ENCODE results near the gene GRPEL1.

The GRPEL1 gene

DNA sequence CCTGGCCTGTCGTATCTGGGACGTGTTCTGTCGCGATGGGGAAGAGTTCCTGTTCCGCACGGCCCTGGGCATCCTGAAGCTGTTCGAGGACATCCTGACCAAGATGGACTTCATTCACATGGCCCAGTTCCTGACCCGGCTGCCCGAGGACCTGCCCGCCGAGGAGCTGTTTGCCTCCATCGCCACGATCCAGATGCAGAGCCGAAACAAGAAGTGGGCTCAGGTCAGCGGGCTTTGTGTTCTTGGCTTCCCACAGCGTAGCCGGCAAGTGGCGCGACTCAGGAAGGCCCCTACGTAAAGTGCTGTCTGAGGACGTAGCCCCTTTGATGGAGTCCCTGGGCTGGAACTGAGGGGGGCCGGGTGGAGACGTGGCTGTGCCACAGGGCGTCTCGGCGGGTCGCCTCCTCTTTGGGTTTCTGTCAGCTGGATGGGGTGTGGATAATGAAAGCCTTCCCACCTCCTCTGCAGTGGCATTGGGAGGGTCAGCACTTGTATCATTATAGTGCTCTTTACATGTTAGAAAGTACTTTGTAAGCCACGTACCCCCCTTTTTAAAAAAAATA is 42.7 kb downstream of the GRPEL1 start:
- Histone ChIP-seq H3K36me3 (ENCODE audit: control insufficient read depth, insufficient read depth, low read length) (peaks cover 43% of the 10 kb centered on the region), H3K4me1 (ENCODE audit: control insufficient read depth, insufficient read depth, low read length) (peaks cover 3% of the 10 kb centered on the region), H3K9me3 (ENCODE audit: control insufficient read depth, insufficient read depth, low read length) (no peaks in the 10 kb centered on the region)

DNA sequence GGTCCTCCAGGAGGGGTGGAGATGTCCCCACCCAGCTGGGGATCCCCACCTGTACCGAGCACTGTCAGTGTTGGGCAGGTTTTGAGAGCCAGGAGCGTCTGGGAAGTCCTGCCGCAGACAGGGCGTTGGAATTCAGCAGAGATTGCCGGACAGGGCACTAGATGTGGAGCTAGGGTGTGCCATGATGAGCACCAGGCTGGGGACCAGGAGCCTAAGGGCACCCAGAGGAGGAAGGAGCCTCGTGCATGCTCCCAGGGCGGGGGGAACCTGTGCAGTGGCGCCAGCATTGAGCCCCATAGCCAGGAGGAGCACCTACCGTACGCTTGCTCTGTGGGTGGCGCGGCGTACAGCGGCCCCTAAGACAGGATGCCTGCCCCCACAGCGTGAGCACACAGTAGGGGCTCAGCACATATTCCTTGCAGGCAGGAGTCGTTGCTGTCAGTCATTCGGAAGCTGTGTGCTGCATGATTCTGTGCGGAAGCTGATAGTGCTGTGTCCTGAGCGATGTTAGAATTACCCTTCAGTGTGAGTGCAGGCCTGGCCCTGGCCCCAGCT is 43.5 kb downstream of the GRPEL1 start:
- Histone ChIP-seq H3K9ac (ENCODE audit: low read depth, low read length) (no peak overlapping the region), H3K4me1 (ENCODE audit: control insufficient read depth, insufficient read depth, low read length) (peaks cover 3% of the 10 kb centered on the region), H3K4me3 (ENCODE audit: low read depth, low read length) (no peak overlapping the region), H3K36me3 (ENCODE audit: control insufficient read depth, insufficient read depth, low read length) (peaks cover 41% of the 10 kb centered on the region), H3K27me3 (ENCODE audit: control insufficient read depth, insufficient read depth, low read length) (no peaks in the 10 kb centered on the region), H3K9me3 (ENCODE audit: control insufficient read depth, insufficient read depth, low read length) (no peaks in the 10 kb centered on the region)

More for the DNA sequence above, 42.7 kb downstream of the GRPEL1 start:
- Histone ChIP-seq H3K27me3 (ENCODE audit: control insufficient read depth, insufficient read depth, low read length) (no peaks in the 10 kb centered on the region), H3K9ac (ENCODE audit: low read depth, low read length) (no peak overlapping the region), H3K4me3 (ENCODE audit: low read depth, low read length) (no peak overlapping the region)

DNA sequence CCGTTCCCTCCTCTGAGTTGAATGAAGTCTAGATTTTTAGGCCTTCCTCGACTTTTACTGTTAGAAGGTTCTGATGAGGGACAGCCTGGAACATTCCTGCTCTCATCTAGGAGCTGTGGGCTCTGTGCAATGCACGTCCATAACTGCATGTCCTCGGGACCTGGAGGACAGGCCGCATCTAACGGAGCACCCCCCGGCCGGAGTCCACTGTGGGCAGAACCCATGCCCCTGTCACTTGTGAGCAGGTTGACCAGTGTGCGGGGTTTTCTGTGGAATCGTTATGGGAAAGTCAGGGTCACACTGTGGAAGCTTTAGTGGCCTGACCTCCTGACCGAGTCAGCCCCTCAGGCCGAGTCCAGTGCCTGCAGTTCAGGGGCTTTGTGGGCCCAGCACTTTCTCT is 44.0 kb downstream of the GRPEL1 start:
- Histone ChIP-seq H3K9ac (ENCODE audit: low read depth, low read length) (no peak overlapping the region), H3K9me3 (ENCODE audit: control insufficient read depth, insufficient read depth, low read length) (no peaks in the 10 kb centered on the region), H3K4me3 (ENCODE audit: low read depth, low read length) (no peak overlapping the region), H3K4me1 (ENCODE audit: control insufficient read depth, insufficient read depth, low read length) (peaks cover 3% of the 10 kb centered on the region), H3K36me3 (ENCODE audit: control insufficient read depth, insufficient read depth, low read length) (peaks cover 41% of the 10 kb centered on the region), H3K27me3 (ENCODE audit: control insufficient read depth, insufficient read depth, low read length) (no peaks in the 10 kb centered on the region)

DNA sequence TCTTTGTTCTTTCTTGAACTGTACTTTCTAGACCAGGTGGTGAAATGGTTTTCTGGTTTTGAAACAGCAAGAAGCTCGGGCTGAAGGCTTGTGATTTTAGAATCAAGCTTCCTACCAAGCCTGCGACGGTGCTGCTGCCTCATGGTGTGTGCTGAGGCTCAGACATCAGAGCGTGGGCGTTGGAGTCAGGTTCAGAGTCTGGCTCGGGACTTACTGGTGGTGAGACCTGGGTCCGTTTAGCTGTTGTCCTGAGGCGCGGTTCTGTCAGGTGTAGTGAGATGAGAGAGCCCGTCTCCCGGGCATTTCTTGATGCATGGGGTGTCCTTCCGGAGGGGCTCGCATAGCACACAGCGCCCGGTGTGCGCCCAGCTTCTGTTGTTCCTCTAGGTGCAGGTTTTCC is 44.4 kb downstream of the GRPEL1 start:
- Histone ChIP-seq H3K27me3 (ENCODE audit: control insufficient read depth, insufficient read depth, low read length) (no peaks in the 10 kb centered on the region), H3K4me1 (ENCODE audit: control insufficient read depth, insufficient read depth, low read length) (peaks cover 3% of the 10 kb centered on the region), H3K9ac (ENCODE audit: low read depth, low read length) (no peak overlapping the region), H3K9me3 (ENCODE audit: control insufficient read depth, insufficient read depth, low read length) (no peaks in the 10 kb centered on the region), H3K4me3 (ENCODE audit: low read depth, low read length) (no peak overlapping the region), H3K36me3 (ENCODE audit: control insufficient read depth, insufficient read depth, low read length) (peaks cover 41% of the 10 kb centered on the region)

DNA sequence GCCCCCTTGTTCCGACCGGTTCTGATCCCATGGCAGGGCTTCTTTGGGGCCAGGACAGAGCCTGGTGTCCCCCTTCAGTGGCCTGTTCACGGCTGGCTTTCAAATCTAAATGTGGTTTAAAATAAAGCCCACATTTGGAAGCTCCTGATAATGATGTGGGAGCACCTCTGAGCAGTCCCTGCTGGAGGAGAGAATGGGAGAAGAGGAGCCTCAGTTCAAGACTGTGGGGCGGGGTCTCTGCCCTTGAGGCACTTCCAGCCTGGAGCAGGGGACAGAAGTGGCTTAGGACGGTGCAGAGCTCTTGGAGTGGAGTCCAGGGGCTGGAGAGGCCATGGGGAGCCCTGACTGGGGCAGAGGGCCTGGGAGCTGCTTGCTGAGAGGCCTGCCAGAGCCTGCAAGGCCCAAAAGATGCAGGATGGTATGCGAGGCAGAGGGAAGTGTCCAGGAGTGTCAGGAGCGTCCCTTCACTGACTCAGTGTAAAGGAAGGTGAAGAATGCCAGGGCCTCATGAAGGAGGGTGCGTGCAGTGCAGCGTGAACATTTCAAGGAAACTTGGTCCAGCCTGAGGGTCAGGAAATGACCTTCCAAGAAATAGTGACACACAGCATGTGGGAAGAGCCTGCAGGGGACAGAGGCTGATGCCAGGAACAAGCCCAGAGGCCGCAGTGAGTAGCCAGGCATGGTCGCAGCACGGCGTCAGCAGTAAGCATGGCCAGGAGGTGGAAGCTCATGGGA is 45.8 kb downstream of the GRPEL1 start:
- H3K4me1 ChIP-seq (ENCODE audit: control insufficient read depth, insufficient read depth, low read length): peaks cover 3% of the 10 kb centered on the region
- H3K9me3 ChIP-seq (ENCODE audit: control insufficient read depth, insufficient read depth, low read length): no peaks in the 10 kb centered on the region
- H3K36me3 ChIP-seq (ENCODE audit: control insufficient read depth, insufficient read depth, low read length): peaks cover 41% of the 10 kb centered on the region
- H3K9ac ChIP-seq (ENCODE audit: low read depth, low read length): no peak overlapping the region
- no peak overlapping the region for H3K4me3 ChIP-seq (ENCODE audit: low read depth, low read length)
- no peaks in the 10 kb centered on the region for H3K27me3 ChIP-seq (ENCODE audit: control insufficient read depth, insufficient read depth, low read length)

DNA sequence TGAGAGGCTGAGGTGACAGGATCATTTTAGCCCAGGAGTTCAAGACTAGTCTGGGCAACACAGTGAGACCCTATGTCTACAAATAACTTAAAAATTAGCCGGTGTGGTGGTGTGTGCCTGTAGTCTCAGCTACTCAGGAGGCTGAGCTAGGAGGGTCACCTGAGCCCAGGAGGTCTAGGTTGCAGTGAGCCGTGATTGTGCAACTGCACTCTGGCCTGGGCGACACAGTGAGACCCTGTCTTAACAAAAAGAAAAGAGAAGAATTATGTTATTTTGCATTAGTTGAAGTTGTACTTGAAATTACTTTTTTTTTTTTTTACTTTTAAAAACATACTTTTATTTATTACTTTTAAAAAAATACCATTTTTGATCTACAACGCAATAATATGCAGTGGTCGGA is 46.5 kb downstream of the GRPEL1 start:
- Histone ChIP-seq H3K36me3 (ENCODE audit: control insufficient read depth, insufficient read depth, low read length) (peaks cover 44% of the 10 kb centered on the region), H3K9me3 (ENCODE audit: control insufficient read depth, insufficient read depth, low read length) (no peaks in the 10 kb centered on the region), H3K4me3 (ENCODE audit: low read depth, low read length) (no peak overlapping the region), H3K4me1 (ENCODE audit: control insufficient read depth, insufficient read depth, low read length) (peaks cover 3% of the 10 kb centered on the region), H3K27me3 (ENCODE audit: control insufficient read depth, insufficient read depth, low read length) (no peaks in the 10 kb centered on the region), H3K9ac (ENCODE audit: low read depth, low read length) (no peak overlapping the region)

DNA sequence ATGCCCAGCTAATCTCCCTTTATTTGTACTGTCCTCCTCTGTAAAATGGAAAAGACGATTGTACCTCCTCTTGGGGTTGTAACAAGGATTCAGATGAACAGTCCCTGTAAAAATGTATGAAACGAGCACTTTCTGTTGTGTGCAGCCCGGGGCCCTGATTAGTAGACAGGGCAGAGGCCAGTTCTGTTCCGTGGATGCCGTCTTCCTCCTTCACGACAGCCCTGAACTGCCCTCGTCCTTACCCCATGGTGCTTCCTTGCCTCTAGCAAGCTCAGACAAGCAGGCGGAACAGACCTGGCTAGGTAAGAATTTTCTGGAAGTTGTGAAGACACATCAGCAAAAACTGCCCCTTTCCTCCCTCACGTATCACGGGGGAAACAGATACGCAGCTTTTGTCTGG is 47.0 kb downstream of the GRPEL1 start:
- peaks cover 47% of the 10 kb centered on the region for H3K36me3 ChIP-seq (ENCODE audit: control insufficient read depth, insufficient read depth, low read length)
- peaks cover 3% of the 10 kb centered on the region for H3K4me1 ChIP-seq (ENCODE audit: control insufficient read depth, insufficient read depth, low read length)
- H3K9ac ChIP-seq (ENCODE audit: low read depth, low read length): no peak overlapping the region
- H3K4me3 ChIP-seq (ENCODE audit: low read depth, low read length): no peak overlapping the region
- no peaks in the 10 kb centered on the region for H3K27me3 ChIP-seq (ENCODE audit: control insufficient read depth, insufficient read depth, low read length)
- no peaks in the 10 kb centered on the region for H3K9me3 ChIP-seq (ENCODE audit: control insufficient read depth, insufficient read depth, low read length)

DNA sequence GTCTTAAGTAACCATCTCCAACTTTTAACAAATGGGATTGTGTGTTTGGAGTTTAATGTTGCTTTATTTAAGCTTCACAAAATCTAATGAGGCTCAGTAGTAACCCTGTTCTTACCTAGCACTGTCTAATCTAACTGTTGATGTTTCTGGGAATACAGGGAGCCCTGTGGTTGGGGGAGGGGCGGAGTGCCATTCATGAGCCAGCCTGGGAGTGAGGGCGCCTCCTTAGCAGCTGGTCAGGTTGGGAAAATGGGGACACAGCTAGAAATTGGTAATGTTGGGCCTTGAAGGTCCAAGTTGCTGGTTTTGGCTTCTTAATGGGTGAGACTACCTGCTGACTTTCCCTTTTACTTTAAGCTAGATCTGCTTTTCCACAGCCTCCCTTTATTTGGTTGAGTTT is 47.6 kb downstream of the GRPEL1 start:
- Histone ChIP-seq H3K9ac (ENCODE audit: low read depth, low read length) (no peak overlapping the region), H3K9me3 (ENCODE audit: control insufficient read depth, insufficient read depth, low read length) (no peaks in the 10 kb centered on the region), H3K4me1 (ENCODE audit: control insufficient read depth, insufficient read depth, low read length) (peaks cover 3% of the 10 kb centered on the region), H3K4me3 (ENCODE audit: low read depth, low read length) (no peak overlapping the region), H3K36me3 (ENCODE audit: control insufficient read depth, insufficient read depth, low read length) (peaks cover 50% of the 10 kb centered on the region), H3K27me3 (ENCODE audit: control insufficient read depth, insufficient read depth, low read length) (no peaks in the 10 kb centered on the region)

DNA sequence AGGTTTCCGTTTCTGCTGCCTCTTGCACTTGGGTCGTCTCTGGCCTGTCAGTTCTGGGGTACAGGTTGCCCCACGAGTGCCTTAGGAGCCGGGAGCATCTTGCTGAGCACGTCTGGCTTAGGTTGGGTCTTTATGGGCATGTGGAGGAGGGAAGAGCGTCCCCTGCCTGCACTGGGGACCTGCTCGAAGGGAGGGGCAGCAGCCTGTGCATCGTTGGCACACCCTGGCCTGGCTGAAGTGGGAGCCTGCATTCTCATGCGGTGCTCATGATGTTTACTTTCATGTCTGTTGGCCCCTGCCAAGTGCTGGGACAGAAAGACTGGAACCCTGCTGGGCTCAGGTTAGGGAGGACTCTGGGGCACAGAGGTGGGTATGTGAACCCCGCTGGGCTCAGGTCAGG is 48.5 kb downstream of the GRPEL1 start:
- Histone ChIP-seq H3K36me3 (ENCODE audit: control insufficient read depth, insufficient read depth, low read length) (peaks cover 51% of the 10 kb centered on the region), H3K9ac (ENCODE audit: low read depth, low read length) (no peak overlapping the region), H3K9me3 (ENCODE audit: control insufficient read depth, insufficient read depth, low read length) (no peaks in the 10 kb centered on the region), H3K27me3 (ENCODE audit: control insufficient read depth, insufficient read depth, low read length) (no peaks in the 10 kb centered on the region), H3K4me3 (ENCODE audit: low read depth, low read length) (no peak overlapping the region), H3K4me1 (ENCODE audit: control insufficient read depth, insufficient read depth, low read length) (peaks cover 3% of the 10 kb centered on the region)

DNA sequence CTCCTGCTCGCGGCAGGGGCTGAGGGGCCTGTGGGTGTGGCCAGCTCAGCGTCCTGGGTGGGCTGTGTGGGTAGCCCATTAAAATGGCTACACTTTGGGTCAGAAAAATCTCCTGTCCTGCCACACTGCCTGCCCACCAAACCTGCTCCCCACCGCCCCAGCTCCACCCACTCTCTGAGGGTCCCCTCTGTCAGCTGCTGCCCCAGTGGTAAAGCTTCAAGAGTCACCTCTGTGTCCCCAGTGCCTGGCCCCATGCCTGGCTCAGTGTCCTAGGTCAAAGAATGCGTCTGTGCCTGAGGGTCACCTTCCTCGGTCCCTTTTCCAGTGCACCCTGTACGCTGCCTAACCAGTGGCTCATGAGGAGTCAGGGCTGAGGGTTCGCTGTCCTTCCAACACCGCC is 49.6 kb downstream of the GRPEL1 start:
- peaks cover 3% of the 10 kb centered on the region for H3K4me1 ChIP-seq (ENCODE audit: control insufficient read depth, insufficient read depth, low read length)
- no peaks in the 10 kb centered on the region for H3K9me3 ChIP-seq (ENCODE audit: control insufficient read depth, insufficient read depth, low read length)
- no peaks in the 10 kb centered on the region for H3K27me3 ChIP-seq (ENCODE audit: control insufficient read depth, insufficient read depth, low read length)
- H3K36me3 ChIP-seq (ENCODE audit: control insufficient read depth, insufficient read depth, low read length): peaks cover 45% of the 10 kb centered on the region
- H3K9ac ChIP-seq (ENCODE audit: low read depth, low read length): no peak overlapping the region
- no peak overlapping the region for H3K4me3 ChIP-seq (ENCODE audit: low read depth, low read length)

DNA sequence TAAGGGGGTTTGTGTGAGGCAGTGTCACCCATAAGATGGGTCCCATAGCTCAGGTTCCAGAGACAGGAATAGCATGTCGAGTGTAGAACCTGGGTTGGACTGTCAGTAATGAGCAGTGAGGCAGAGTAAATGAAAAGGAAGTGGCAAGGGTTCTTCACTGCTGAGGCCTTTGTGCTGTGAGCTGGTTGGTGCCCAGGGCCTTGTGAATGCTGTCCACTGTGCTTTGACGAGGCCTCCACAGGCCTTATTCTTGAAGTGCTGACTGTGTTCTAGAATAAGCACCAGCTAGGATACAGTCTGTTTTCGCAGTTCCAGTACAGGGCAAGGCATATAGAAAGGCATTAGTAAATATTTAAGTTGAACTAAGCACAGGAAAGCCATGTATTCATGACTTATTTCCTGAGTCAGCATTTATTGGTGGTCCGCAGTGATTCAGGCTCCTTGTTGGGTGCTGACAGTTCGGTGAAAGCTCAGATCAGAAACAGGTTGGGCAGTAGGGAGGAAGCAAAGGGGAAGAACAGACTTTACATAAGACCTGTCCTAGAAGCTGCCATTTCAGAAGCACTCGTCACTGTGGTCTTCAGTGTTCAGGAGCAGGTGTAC is 50.3 kb downstream of the GRPEL1 start:
- Histone ChIP-seq H3K9ac (ENCODE audit: low read depth, low read length) (no peak overlapping the region), H3K4me1 (ENCODE audit: control insufficient read depth, insufficient read depth, low read length) (peaks cover 3% of the 10 kb centered on the region), H3K27me3 (ENCODE audit: control insufficient read depth, insufficient read depth, low read length) (no peaks in the 10 kb centered on the region), H3K9me3 (ENCODE audit: control insufficient read depth, insufficient read depth, low read length) (no peaks in the 10 kb centered on the region), H3K4me3 (ENCODE audit: low read depth, low read length) (no peak overlapping the region), H3K36me3 (ENCODE audit: control insufficient read depth, insufficient read depth, low read length) (peaks cover 47% of the 10 kb centered on the region)

DNA sequence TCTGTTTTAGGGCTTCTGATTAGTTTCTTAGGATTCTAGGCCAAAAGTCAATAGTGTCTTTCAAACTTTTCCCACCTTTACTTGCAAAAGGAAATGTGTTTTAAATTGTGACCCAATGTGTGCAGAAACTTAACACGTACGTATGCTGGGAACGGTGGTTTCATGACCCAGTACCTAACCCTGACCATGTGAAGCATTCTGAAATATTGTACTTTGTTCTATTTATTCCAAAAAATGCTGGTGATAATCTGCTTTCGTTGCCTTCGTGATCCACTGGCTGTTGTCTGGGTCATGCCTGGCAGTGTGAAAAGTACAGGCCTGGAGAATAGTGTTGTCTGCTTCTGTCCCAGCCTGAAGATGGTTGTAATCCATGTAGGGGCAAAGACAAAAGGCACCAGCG is 51.4 kb downstream of the GRPEL1 start:
- Histone ChIP-seq H3K27me3 (ENCODE audit: control insufficient read depth, insufficient read depth, low read length) (no peaks in the 10 kb centered on the region), H3K36me3 (ENCODE audit: control insufficient read depth, insufficient read depth, low read length) (peaks cover 45% of the 10 kb centered on the region), H3K4me1 (ENCODE audit: control insufficient read depth, insufficient read depth, low read length) (peaks cover 3% of the 10 kb centered on the region), H3K9ac (ENCODE audit: low read depth, low read length) (no peak overlapping the region), H3K9me3 (ENCODE audit: control insufficient read depth, insufficient read depth, low read length) (no peaks in the 10 kb centered on the region), H3K4me3 (ENCODE audit: low read depth, low read length) (no peak overlapping the region)

Data from iPS-15b (cell line).